Activated effector memory CD4-positive, alpha-beta T cell treated with Interleukin-2 at 50 U/mL for 16 hours (primary cell): ENCODE data around the gene ADCY7.

Source experiments
- DNase-seq: peaks from one replicate; pipeline ENCODE4 v3.0.0-alpha.2; 2020

ADCY7 gene

GRCh38 chr16:50284131-50284911, 18.0 kb downstream of the ADCY7 start:
- no peak for DNase-seq

DNA sequence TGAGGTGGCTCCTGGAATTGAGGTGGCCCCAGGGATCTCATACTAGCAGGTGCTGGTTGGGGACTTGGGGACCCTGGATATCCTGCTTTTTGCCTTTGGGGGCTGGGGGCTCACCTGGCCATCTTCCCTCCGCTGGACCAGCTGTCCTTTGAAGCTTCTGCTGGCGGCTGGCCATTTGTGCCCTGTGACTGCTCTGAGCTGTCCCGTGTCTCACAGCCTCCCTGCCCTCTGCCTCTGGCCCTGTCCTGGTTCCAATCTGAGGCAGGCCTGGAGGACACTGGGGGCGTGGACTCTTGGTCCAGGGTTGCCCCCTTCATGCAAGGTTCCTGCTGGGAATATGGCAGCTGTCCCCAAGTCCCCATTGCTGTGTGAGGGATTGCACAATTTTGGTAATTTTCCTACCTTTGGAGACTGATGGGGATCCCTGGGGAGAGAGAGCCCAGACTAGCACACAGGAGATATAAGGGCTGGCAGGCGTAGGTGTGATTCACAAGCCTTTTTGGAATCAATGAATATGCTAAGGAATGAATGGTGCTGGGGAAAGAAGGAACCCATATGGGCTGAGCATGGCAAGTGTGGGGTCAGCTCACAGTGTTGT, 19.2 kb downstream of the ADCY7 start:
- DNase-seq = no peak

GRCh38 chr16:50286681-50287080, 20.3 kb downstream of the ADCY7 start:
- no peak for DNase-seq

DNA sequence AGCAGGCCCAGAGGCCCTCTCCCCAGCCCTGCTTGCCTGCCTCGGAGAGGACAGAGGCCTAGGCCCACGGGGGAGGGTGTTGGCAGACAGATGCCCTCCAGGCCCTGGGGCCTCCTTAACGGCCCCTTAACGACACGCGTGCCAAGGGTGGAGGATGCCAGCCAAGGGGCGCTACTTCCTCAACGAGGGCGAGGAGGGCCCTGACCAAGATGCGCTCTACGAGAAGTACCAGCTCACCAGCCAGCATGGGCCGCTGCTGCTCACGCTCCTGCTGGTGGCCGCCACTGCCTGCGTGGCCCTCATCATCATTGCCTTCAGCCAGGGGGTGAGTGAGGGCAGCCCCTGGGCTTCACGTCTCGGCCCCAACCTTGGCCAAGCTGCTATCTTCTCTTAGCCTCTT, 21.7 kb downstream of the ADCY7 start:
- DNase-seq = no peak

DNA sequence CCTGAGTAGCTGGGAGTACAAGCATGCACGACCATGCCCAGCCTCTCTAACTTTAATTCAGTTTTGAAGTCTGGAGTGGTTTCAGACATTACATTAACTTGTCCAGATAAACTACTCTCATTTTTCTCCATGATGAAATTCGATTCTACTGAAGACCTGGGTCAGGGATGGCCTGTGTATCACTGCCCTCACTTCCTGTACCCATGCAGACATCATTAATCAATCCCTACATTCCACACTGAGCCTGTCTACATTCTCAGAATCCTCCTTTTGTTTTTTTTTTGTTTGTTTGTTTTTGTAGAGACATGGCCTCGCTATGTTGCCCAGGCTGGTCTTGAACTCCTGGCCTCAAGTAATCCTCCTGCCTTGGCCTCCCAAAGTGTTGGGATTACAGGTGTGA, 22.6 kb downstream of the ADCY7 start:
- DNase-seq = no peak

DNA sequence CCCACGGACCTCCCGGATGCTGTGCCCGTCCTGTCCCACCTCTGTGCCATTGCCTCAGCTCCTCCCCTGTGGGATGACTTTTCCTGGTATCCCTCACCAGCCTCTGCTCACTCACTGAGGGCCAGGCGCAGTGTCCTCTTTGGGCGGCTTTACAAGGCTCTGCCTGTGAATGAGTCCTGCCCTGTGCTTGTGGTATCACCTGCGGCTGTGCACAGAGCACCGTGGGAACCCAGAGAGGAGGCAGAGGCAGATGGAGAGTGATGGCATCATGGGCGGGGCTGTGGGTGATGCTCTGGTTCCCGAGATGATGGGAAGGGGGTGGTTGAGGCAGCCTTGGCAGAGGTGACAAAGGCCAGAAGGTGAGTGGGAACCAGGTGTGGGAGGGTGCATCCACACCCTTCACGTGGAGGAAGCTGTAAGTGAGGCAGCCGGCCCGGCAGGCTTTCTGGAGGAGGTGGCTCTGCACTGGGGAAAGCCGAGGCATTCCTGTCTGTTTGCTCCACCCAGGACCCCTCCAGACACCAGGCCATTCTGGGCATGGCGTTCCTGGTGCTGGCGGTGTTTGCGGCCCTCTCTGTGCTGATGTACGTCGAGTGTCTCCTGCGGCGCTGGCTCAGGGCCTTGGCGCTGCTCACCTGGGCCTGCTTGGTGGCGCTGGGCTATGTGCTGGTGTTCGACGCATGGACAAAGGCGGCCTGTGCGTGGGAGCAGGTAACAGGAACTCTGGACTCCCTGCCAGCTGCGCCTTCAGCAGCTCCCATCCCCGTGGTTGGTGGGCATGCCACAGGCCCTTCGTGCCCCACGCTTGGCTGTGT, 23.8 kb downstream of the ADCY7 start:
- DNase-seq = no peak

GRCh38 chr16:50290856-50291255, 24.5 kb downstream of the ADCY7 start:
- no peak for DNase-seq

- no peak for DNase-seq
Measured at GRCh38 chr16:50291719-50292565, 25.6 kb downstream of the ADCY7 start.

DNA sequence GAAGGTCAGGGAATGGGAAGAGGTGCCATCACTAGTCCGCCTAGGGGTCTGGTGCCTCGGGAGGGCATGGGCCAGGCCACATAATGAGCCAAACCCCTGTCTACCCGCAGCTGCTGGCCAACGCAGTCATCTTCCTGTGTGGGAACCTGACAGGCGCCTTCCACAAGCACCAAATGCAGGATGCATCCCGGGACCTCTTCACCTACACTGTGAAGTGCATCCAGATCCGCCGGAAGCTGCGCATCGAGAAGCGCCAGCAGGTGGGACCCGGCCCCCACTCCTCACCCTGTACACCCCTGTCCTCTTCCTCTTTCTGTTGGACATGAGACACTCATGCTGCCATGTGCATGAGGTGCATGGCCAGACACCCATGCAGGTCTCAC, 26.2 kb downstream of the ADCY7 start:
- DNase-seq = no peak

DNA sequence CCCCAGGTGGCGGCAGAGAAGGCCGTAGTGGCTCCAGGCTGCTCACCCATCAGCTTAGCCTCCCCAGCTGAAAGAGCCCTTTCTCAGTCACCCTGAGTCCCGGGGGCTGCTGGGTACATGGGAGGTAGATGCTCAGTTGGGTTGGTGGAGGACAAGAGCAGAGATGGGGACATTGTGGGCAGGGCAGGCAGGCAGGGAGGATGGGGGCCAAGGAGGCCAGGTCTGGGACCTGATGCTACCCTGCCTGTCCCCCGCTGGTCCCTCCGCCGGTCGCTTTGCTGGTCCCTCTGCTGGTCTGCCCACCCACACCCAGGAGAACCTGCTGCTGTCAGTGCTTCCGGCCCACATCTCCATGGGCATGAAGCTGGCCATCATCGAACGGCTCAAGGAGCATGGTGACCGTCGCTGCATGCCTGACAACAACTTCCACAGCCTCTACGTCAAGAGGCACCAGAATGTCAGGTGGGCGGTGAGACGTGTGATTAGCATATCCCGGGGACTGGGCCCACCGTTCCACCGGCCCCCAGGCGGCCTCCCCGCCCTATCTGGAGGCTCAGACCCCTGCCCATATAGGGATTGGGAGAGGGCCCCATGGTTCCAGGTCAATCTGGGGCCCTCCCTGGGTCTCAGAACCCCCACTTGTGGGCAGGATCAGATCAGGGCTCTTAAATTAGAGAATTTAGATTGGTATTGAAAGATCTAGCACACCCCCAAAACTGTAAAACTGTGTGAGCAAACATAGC, 26.9 kb downstream of the ADCY7 start:
- no peak for DNase-seq

GRCh38 chr16:50293994-50294855, 27.9 kb downstream of the ADCY7 start:
- DNase-seq = no peak

- DNase-seq = no peak
Measured at GRCh38 chr16:50294955-50295354, 28.6 kb downstream of the ADCY7 start.

GRCh38 chr16:50295541-50296132, 29.3 kb downstream of the ADCY7 start:
- no peak for DNase-seq

- no peak for DNase-seq
Measured at GRCh38 chr16:50296807-50297206, 30.5 kb downstream of the ADCY7 start.

DNA sequence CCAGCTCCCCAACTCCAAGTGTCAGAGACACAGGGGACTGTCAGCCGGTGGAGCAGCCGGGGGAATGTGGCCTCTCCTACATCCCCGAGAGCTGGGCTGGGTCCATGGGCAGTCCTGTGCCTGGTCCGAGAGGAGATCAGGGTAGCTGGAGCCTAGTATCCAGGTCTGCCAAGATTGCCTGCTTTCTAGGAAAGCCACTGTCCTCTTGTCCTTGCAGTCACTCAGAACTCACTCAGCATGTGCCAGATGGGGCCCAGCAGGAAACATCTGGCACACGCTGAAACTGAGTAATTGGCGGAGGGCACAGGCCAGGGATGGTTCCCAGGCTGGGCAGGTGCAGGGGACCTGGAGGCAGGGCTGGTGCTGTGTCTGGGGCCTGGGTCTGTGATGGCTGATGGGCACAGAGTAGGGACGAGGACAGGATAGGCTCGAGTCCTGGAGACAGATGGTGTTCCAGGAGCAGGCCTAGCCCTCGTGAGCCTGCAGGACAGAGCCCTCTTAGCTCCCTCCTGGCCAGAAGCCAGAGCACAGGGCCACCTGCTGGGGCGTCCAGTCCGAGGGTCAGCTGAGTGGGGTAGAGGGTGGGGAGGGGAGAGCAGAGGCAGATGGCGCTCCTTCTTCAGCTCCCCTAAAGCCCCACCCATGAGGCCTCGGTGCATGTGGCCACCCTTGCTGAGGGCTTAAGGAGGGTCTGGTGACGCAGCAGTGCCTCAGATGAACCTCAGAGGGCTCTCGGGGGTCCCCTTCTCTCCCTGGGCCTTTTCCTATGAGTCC, 31.1 kb downstream of the ADCY7 start:
- DNase-seq = no peak

GRCh38 chr16:50298075-50298460, 31.7 kb downstream of the ADCY7 start:
- DNase-seq = no peak

GRCh38 chr16:50298591-50299507, 32.5 kb downstream of the ADCY7 start:
- no peak for DNase-seq

DNA sequence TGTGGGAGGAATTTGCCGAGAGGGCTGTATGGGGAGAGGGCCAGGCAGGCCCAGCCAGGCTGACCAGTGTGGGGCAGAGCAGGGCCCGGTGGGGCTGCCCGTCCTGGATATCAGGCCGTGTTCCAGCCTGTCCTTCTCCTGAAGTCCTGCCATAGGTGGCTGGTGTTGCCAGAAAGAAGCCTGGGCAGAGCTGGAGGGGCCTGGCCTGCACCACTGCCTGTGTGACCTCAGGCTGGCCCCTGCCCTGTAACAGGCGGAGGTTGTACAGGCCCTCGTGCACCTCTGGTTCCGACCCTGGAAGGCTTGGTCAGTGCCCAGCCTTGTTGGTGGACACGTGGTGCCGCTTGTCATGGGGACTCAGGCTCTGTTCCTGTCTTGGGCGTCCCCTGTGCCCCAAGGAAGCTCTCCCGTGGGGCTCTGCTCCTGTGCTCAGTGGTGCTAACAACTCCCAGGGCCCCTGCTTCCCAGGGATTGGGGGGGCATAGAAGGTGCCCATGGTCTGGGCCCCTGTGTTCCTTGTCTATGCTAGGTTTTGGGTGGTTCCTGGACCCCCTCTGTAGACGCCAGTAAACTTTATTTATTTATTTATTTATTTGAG, 33.3 kb downstream of the ADCY7 start:
- DNase-seq = no peak
